Prostate gland (tissue), 2 donors: ENCODE measurements around the gene C1orf21. TPM values are rescaled to one million over a fixed set of nuclear protein-coding genes. Genes with fewer than 3 reads are reported as not detected.

ENCODE experiments used
- DNase-seq: peaks from one replicate; pipeline ENCODE4 v3.0.0-alpha.2; 2019; ENCODE audit warnings: low spot score
- H3K27ac ChIP-seq, 2 donors: fragments of 200-600 bp; sonication (generic); 2 replicates each; pipeline ENCODE4 v1.5.1; 2017 to 2019
- H3K27me3 ChIP-seq: fragments of 200-600 bp; sonication (generic); replicated peaks from 2 replicates; pipeline ENCODE4 v1.5.1; 2019; ENCODE audit not compliant: insufficient read depth
- H3K36me3 ChIP-seq, 2 donors: fragments of 200-600 bp; sonication (generic); 1 replicate in 1 of 2; 2 replicates in 1 of 2; pipeline versions ENCODE4 v1.5.1 to v1.8.1; 2017 to 2019
- H3K4me1 ChIP-seq: fragments of 200-600 bp; sonication (generic); replicated peaks from 2 replicates; pipeline ENCODE4 v1.5.1; 2019
- H3K4me3 ChIP-seq, 2 donors: fragments of 200-600 bp; sonication (generic); 2 replicates each; pipeline ENCODE4 v1.5.1; 2017 to 2019
- H3K9me3 ChIP-seq: fragments of 200-600 bp; sonication (generic); 2 replicates; pipeline ENCODE4 v1.5.1; 2017
- POLR2A ChIP-seq: fragments of 450-650 bp; IDR thresholded peaks from one replicate; pipeline ENCODE4 v1.6.1; 2016; ENCODE audit warnings: antibody characterized with exemption, mild to moderate bottlenecking
- POLR2AphosphoS5 ChIP-seq: sonication (generic); formaldehyde crosslinking; IDR thresholded peaks from one replicate; pipeline ENCODE4 v1.6.1; 2017; ENCODE audit warnings: antibody characterized with exemption
- WGBS: methylation state at CpG from one replicate; pipeline ENCODE4 v1.1.5; 2018; 5-methylcytosine and 5-hydroxymethylcytosine counted together
- intact Hi-C: fragments of 100-400 bp; cut with DNase I; formaldehyde crosslinking; loops from one replicate; pipeline ENCODE4 v1.14.2; 2022
- total RNA-seq, 2 donors: library from RNA; depleted of rRNA; stranded (reverse); fragments of >200 nt; gene quantifications; one replicate each; pipeline ENCODE4 v1.1.0, GENCODE V29; 2016
- TF ChIP-seq, protein P1 (sequence below), 4 experiments: fragments of 200-600 bp in 2 of 4; fragments of 450-650 bp in 2 of 4; sonication (generic) in 2 of 4; IDR thresholded peaks; 1 replicate in 3 of 4; 2 replicates in 1 of 4; pipeline ENCODE4 v1.5.1; 2016 to 2019; ENCODE audit warnings: antibody characterized with exemption in 4 of 4, mild to moderate bottlenecking in 2 of 4, moderate library complexity in 2 of 4

C1orf21 gene
- total RNA-seq, 2 donors from 2014 or later: 28.8 to 79.3 TPM

DNA sequence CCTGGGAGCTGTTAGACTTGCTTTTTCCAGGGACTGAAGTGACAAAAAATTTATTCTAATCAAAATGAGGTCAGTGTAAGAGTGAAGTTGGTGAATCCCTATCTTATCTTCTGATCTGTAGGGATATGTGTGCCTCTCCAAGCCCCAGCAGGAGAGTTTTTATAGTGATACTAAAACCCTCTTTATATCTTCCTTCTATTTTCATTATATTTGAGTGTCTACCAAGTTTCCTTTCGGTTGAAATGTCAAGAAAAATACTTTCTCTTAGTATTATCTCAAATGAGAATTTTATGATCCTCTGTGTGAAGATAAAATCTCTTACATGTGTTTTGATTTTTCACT lies 18.9 kb downstream of the C1orf21 start:
- no peak overlapping the region for H3K4me3 ChIP-seq
- 10% methylated on average over 1 of the region's 1 CpG for WGBS
- no peak overlapping the region for H3K27ac ChIP-seq
- H3K27me3 ChIP-seq: no peaks in the 10 kb centered on the region
- no peak for TF ChIP-seq POLR2A
- TF ChIP-seq, protein P1, sequence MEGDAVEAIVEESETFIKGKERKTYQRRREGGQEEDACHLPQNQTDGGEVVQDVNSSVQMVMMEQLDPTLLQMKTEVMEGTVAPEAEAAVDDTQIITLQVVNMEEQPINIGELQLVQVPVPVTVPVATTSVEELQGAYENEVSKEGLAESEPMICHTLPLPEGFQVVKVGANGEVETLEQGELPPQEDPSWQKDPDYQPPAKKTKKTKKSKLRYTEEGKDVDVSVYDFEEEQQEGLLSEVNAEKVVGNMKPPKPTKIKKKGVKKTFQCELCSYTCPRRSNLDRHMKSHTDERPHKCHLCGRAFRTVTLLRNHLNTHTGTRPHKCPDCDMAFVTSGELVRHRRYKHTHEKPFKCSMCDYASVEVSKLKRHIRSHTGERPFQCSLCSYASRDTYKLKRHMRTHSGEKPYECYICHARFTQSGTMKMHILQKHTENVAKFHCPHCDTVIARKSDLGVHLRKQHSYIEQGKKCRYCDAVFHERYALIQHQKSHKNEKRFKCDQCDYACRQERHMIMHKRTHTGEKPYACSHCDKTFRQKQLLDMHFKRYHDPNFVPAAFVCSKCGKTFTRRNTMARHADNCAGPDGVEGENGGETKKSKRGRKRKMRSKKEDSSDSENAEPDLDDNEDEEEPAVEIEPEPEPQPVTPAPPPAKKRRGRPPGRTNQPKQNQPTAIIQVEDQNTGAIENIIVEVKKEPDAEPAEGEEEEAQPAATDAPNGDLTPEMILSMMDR (IDR thresholded peaks at IDR 0.05): no peak
- no peak for TF ChIP-seq POLR2AphosphoS5
- no peaks in the 10 kb centered on the region for H3K9me3 ChIP-seq
- intact Hi-C loops: no loop called here
- H3K36me3 ChIP-seq: no peaks in the 10 kb centered on the region
- DNase-seq: no peak
- H3K4me1 ChIP-seq: no peaks in the 10 kb centered on the region

DNA sequence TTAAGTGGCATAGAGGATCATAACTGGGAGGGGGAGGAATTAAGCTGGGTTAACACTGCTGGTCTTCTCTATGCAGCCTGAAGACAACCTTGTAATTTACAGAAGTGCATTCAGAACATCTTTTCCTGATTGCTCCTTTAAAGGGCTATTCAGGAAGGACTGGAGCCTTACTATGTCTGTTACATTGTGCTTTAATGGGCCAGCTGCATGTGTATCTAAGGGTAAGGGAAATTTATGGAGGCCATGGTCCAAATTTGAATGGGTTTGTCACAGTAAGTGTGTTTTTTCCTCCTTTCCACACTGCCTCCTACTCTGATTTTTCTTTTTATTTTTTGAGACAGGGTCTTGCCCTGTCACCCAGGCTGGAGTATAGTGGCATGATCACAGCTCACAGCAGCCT lies 19.6 kb downstream of the C1orf21 start:
- H3K27me3 ChIP-seq: no peaks in the 10 kb centered on the region
- H3K4me1 ChIP-seq: no peaks in the 10 kb centered on the region
- no peaks in the 10 kb centered on the region for H3K36me3 ChIP-seq
- intact Hi-C loops: no loop called here
- no peaks in the 10 kb centered on the region for H3K9me3 ChIP-seq
- no peak overlapping the region for H3K4me3 ChIP-seq
- DNase-seq: no peak
- no peak overlapping the region for H3K27ac ChIP-seq
- TF ChIP-seq, protein P1 (IDR thresholded peaks at IDR 0.05): no peak
- TF ChIP-seq POLR2A (no peak), POLR2AphosphoS5 (no peak)

DNA sequence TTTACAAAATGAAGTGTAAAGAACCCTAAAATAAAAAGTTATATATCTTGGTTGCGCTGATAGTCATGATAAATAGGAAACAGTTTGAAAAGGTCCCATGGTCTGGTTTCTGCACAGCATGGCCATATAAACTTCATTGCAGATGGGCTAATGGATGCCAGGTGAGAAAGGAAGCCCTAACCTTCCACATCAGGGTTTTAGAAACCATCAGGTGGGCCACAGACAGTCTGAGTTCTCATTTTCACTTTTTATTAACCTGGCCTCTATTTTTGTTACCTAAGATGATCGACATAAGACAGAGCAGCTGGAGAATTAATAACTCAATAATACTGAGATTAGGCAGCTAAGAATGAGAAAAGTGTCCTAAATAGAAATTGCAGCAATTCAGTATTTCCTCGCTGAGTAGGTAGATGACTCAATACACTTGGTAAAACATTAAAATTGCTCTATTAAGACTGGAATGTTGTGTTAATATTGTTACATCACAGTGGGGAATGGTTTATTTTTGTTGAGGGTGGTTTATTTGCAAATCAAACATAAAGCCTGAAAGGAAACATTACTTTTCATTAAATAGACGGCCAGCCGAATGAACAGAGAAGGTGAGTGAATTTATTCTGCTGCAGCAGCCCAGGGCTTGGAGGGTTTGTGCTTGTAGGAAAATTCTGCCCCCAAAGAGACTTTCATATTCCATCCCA lies 21.1 kb downstream of the C1orf21 start:
- TF ChIP-seq POLR2A (no peak), POLR2AphosphoS5 (no peak)
- TF ChIP-seq, protein P1 (IDR thresholded peaks at IDR 0.05): no peak
- DNase-seq: no peak
- Histone ChIP-seq H3K27me3 (no peaks in the 10 kb centered on the region), H3K27ac (no peak overlapping the region), H3K9me3 (no peaks in the 10 kb centered on the region), H3K36me3 (no peaks in the 10 kb centered on the region), H3K4me3 (no peak overlapping the region), H3K4me1 (no peaks in the 10 kb centered on the region)
- intact Hi-C loops: no loop called here
- 53% methylated on average over 5 of the region's 5 CpGs for WGBS

GRCh38 chr1:184408580-184408979 lies 21.8 kb downstream of the C1orf21 start:
- Histone ChIP-seq H3K9me3 (no peaks in the 10 kb centered on the region), H3K27ac (no peak overlapping the region), H3K4me1 (no peaks in the 10 kb centered on the region), H3K4me3 (no peak overlapping the region), H3K27me3 (no peaks in the 10 kb centered on the region), H3K36me3 (no peaks in the 10 kb centered on the region)
- WGBS: 74% methylated on average over 2 of the region's 2 CpGs
- intact Hi-C loops: no loop called here
- DNase-seq: no peak
- no peak for TF ChIP-seq POLR2A
- TF ChIP-seq, protein P1 (IDR thresholded peaks at IDR 0.05): no peak
- TF ChIP-seq POLR2AphosphoS5: no peak

- H3K4me1 ChIP-seq: no peaks in the 10 kb centered on the region
- H3K9me3 ChIP-seq: no peaks in the 10 kb centered on the region
- intact Hi-C loops: no loop called here
- WGBS: 65% methylated on average over 3 of the region's 3 CpGs
- no peak overlapping the region for H3K27ac ChIP-seq
- no peaks in the 10 kb centered on the region for H3K36me3 ChIP-seq
- no peak overlapping the region for H3K4me3 ChIP-seq
- no peak for TF ChIP-seq POLR2A
- DNase-seq: no peak
- H3K27me3 ChIP-seq: no peaks in the 10 kb centered on the region
Measured at GRCh38 chr1:184409011-184409410, 22.2 kb downstream of the C1orf21 start.
